Osteoblast (primary cell): ENCODE results near the gene HUS1B. TPM values are rescaled to one million over a fixed set of nuclear protein-coding genes. Genes with fewer than 3 reads are reported as not detected.

Source experiments
- DNase-seq: peaks from one replicate; pipeline ENCODE4 v3.0.0; 2011; ENCODE audit warnings: low spot score, mixed read lengths; ENCODE audit not compliant: insufficient read length; ENCODE audit errors: missing footprints
- H2AFZ ChIP-seq: 2 replicates; pipeline ENCODE4 v1.6.0; 2011; ENCODE audit warnings: mild to moderate bottlenecking, low read length
- H3K27ac ChIP-seq: 2 replicates; pipeline ENCODE4 v1.5.1; 2011; ENCODE audit warnings: mild to moderate bottlenecking, low read depth, low read length, moderate library complexity
- H3K27me3 ChIP-seq: 2 replicates; pipeline ENCODE4 v1.6.0; 2012; ENCODE audit warnings: mild to moderate bottlenecking, control low read depth, inconsistent platforms, low read length, moderate library complexity; ENCODE audit not compliant: insufficient read depth
- H3K36me3 ChIP-seq: 2 replicates; pipeline ENCODE4 v1.5.1; 2011; ENCODE audit warnings: mild to moderate bottlenecking, low read length, control low read depth, moderate library complexity; ENCODE audit not compliant: insufficient read depth
- H3K4me1 ChIP-seq: 2 replicates; pipeline ENCODE4 v1.5.1; 2011; ENCODE audit warnings: mild to moderate bottlenecking, low read length, control low read depth, moderate library complexity; ENCODE audit not compliant: insufficient read depth
- H3K4me2 ChIP-seq: 2 replicates; pipeline ENCODE4 v1.6.0; 2011; ENCODE audit warnings: mild to moderate bottlenecking, low read length; ENCODE audit not compliant: insufficient read depth
- H3K4me3 ChIP-seq: fragments of 200-600 bp; sonication (generic); 3 replicates; pipeline ENCODE4 v1.5.1; 2012; ENCODE audit warnings: mild to moderate bottlenecking, low read length, inconsistent platforms; ENCODE audit not compliant: insufficient read depth
- H3K79me2 ChIP-seq: 2 replicates; pipeline ENCODE4 v1.6.0; 2012; ENCODE audit warnings: mild to moderate bottlenecking, low read length, control low read depth, inconsistent platforms; ENCODE audit not compliant: insufficient read depth
- H3K9me3 ChIP-seq: 2 replicates; pipeline ENCODE4 v1.5.1; 2011; ENCODE audit warnings: low read depth, low read length, control low read depth
- H4K20me1 ChIP-seq: 2 replicates; pipeline ENCODE4 v1.6.0; 2012; ENCODE audit warnings: mild to moderate bottlenecking, low read length, control low read depth; ENCODE audit not compliant: insufficient read depth
- CTCF ChIP-seq: IDR thresholded peaks from 2 replicates; pipeline ENCODE4 v1.5.1; 2011; ENCODE audit warnings: mild to moderate bottlenecking, low read depth, low read length, moderate library complexity; ENCODE audit errors: extremely low read depth
- total RNA-seq: library from RNA; depleted of rRNA; stranded (reverse); fragments of >200 nt; gene quantifications from 2 replicates; pipeline ENCODE4 v1.2.3, GENCODE V29; 2012

The HUS1B gene
- total RNA-seq, result 0.59 and 0.72 TPM in 2 replicates

GRCh38 chr6:656460-657252 lies at the start of gene HUS1B:
Gene HUS1B, minus strand, starts transcription at chr6:657100. Its CDS starts 156 bp downstream, at chr6:656944.
- Histone ChIP-seq H3K9me3 (no peaks in the 10 kb centered on the region), H4K20me1 (peaks cover 8% of the 10 kb centered on the region), H3K4me3 (peak within 1 kb of the TSS; percentile 10), H3K4me2 (peak within 1 kb of the TSS; percentile 63), H3K79me2 (peaks cover 53% of the 10 kb centered on the region), H3K4me1 (peaks cover 9% of the 10 kb centered on the region), H3K36me3 (no peaks in the 10 kb centered on the region), H3K27me3 (no peaks in the 10 kb centered on the region), H3K27ac (peak within 1 kb of the TSS; percentile 95), H2AFZ (no peak within 1 kb of the TSS)
- TF ChIP-seq CTCF, result no peak
- no peak for DNase-seq

- peaks cover 32% of the 10 kb centered on the region for H3K27me3 ChIP-seq
- no peaks in the 10 kb centered on the region for H3K9me3 ChIP-seq
- peaks cover 2% of the 10 kb centered on the region for H3K4me1 ChIP-seq
- H3K79me2 ChIP-seq, result no peaks in the 10 kb centered on the region
- peak; percentile 48 for DNase-seq
- H4K20me1 ChIP-seq, result no peaks in the 10 kb centered on the region
- H3K27ac ChIP-seq, result no peak overlapping the region
- H3K36me3 ChIP-seq, result no peaks in the 10 kb centered on the region
- H2AFZ ChIP-seq, result no peak overlapping the region
- H3K4me2 ChIP-seq, result no peak overlapping the region
- TF ChIP-seq CTCF, result no peak
- no peak overlapping the region for H3K4me3 ChIP-seq
These were observed 49.2 kb upstream of the HUS1B start for GRCh38 chr6:706146-706545.

- no peaks in the 10 kb centered on the region for H3K79me2 ChIP-seq
- no peaks in the 10 kb centered on the region for H3K9me3 ChIP-seq
- no peak overlapping the region for H3K4me2 ChIP-seq
- no peak for TF ChIP-seq CTCF
- no peak overlapping the region for H2AFZ ChIP-seq
- H3K36me3 ChIP-seq, result no peaks in the 10 kb centered on the region
- H3K4me1 ChIP-seq, result no peaks in the 10 kb centered on the region
- H3K4me3 ChIP-seq, result no peak overlapping the region
- H3K27me3 ChIP-seq, result peaks cover 36% of the 10 kb centered on the region
- H4K20me1 ChIP-seq, result no peaks in the 10 kb centered on the region
- DNase-seq, result no peak
- no peak overlapping the region for H3K27ac ChIP-seq
These were observed 48.1 kb upstream of the HUS1B start for GRCh38 chr6:705047-705446.

GRCh38 chr6:704046-704445 lies 47.1 kb upstream of the HUS1B start:
- Histone ChIP-seq H3K4me3 (no peak overlapping the region), H3K27me3 (peaks cover 26% of the 10 kb centered on the region), H3K27ac (no peak overlapping the region), H2AFZ (no peak overlapping the region), H3K79me2 (no peaks in the 10 kb centered on the region), H3K36me3 (no peaks in the 10 kb centered on the region), H3K4me1 (no peaks in the 10 kb centered on the region), H4K20me1 (no peaks in the 10 kb centered on the region), H3K4me2 (no peak overlapping the region), H3K9me3 (no peaks in the 10 kb centered on the region)
- TF ChIP-seq CTCF, result no peak
- DNase-seq, result no peak
